ENCODE data around the gene CPEB1. TPM values are rescaled to one million over a fixed set of nuclear protein-coding genes. Genes with fewer than 3 reads are reported as not detected.

Gene CPEB1
- total RNA-seq, 1 experiment from 2014 or later, result 1.0 TPM

DNA sequence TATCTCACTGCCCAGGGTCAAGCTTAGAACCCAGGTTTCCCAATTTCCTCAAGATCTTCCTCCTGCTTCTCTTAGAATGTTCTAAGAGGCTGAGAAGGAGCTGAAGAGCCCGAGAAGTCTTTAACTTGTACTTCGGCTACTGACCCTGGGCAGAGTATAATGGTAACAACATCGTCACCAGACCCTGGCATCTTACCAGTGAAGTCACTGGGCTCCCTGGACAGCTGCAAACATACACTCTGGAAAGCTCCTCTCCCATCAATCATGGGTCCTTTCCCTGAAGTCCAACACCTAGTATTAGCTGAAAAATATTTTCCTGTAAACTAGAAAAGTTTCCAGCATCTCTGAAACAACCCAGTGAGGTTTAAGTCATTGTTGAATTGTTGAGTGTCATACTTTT is 22.7 kb downstream of the CPEB1 start:
- no peak for DNase-seq
- Histone ChIP-seq H3K27ac (ENCODE audit: insufficient read length, low read depth, low read length) (no peak overlapping the region), H3K4me1 (ENCODE audit: insufficient read depth, low read length) (no peaks in the 10 kb centered on the region), H4K91ac (ENCODE audit: insufficient read length, low read depth, low read length) (no peak overlapping the region), H4K5ac (ENCODE audit: insufficient read length, low read depth, low read length) (no peak overlapping the region), H3K56ac (ENCODE audit: insufficient read length, low read depth, low read length) (no peak overlapping the region), H2BK120ac (ENCODE audit: low read depth, low read length, poor library complexity, severe bottlenecking) (no peak overlapping the region), H4K20me1 (ENCODE audit: control insufficient read depth, insufficient read depth, insufficient read length) (no peaks in the 10 kb centered on the region), H3T11ph (ENCODE audit: low read length) (no peak overlapping the region), H3K4me2 (ENCODE audit: insufficient read depth, insufficient read length, low read length) (no peak overlapping the region), H3K4ac (ENCODE audit: low read depth, low read length) (no peak overlapping the region), H2BK5ac (ENCODE audit: insufficient read length, low read length) (no peak overlapping the region), H2AK5ac (ENCODE audit: insufficient read length, low read length) (no peak overlapping the region), H2BK12ac (ENCODE audit: insufficient read length, low read depth, low read length) (no peak overlapping the region), H3K14ac (ENCODE audit: insufficient read depth, low read length) (no peak overlapping the region), H2BK20ac (ENCODE audit: low read depth, low read length, poor library complexity, severe bottlenecking) (no peak overlapping the region), H4K8ac (replicated peaks; ENCODE audit: insufficient read length, low read depth, low read length) (no peak overlapping the region), H2BK15ac (ENCODE audit: low read depth, low read length) (no peak overlapping the region), H3K9ac (ENCODE audit: extremely low read depth, insufficient read length, low read length) (no peak overlapping the region), H3K23ac (ENCODE audit: insufficient read length, low read depth, low read length) (no peak overlapping the region), H3K23me2 (ENCODE audit: insufficient read length, low read depth, low read length, poor library complexity, severe bottlenecking) (no peaks in the 10 kb centered on the region), H3K79me2 (ENCODE audit: insufficient read depth, low read length) (no peaks in the 10 kb centered on the region), H3K79me1 (ENCODE audit: insufficient read depth, low read depth, low read length, poor library complexity, severe bottlenecking) (no peaks in the 10 kb centered on the region), H3K18ac (ENCODE audit: insufficient read length, low read depth, low read length) (no peak overlapping the region), H3K27me3 (ENCODE audit: insufficient read depth, low read length) (no peaks in the 10 kb centered on the region), H2AFZ (ENCODE audit: low read length) (no peak overlapping the region), H3K9me3 (ENCODE audit: control insufficient read depth, low read depth, low read length) (no peaks in the 10 kb centered on the region)
- H3K27ac Mint-ChIP-seq, result no peak overlapping the region
- H3K27me3 Mint-ChIP-seq (ENCODE audit: low read depth), result 0 out of 2 replicates have a peak, but pooled peaks cover 1% of the 10 kb centered on the region
- TF ChIP-seq, protein P1, sequence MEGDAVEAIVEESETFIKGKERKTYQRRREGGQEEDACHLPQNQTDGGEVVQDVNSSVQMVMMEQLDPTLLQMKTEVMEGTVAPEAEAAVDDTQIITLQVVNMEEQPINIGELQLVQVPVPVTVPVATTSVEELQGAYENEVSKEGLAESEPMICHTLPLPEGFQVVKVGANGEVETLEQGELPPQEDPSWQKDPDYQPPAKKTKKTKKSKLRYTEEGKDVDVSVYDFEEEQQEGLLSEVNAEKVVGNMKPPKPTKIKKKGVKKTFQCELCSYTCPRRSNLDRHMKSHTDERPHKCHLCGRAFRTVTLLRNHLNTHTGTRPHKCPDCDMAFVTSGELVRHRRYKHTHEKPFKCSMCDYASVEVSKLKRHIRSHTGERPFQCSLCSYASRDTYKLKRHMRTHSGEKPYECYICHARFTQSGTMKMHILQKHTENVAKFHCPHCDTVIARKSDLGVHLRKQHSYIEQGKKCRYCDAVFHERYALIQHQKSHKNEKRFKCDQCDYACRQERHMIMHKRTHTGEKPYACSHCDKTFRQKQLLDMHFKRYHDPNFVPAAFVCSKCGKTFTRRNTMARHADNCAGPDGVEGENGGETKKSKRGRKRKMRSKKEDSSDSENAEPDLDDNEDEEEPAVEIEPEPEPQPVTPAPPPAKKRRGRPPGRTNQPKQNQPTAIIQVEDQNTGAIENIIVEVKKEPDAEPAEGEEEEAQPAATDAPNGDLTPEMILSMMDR (conservative IDR thresholded peaks at IDR 0.05), result no peak
- no peaks in the 10 kb centered on the region for H3K4me1 Mint-ChIP-seq
- no peaks in the 10 kb centered on the region for H3K9me3 Mint-ChIP-seq
- no CpG with 5 or more reads among the region's 3 CpGs for WGBS (ENCODE audit: extremely low coverage, insufficient read length, low lambda C conversion rate)
- H3K4me3 Mint-ChIP-seq, result no peak overlapping the region
- H3K36me3 Mint-ChIP-seq (ENCODE audit: insufficient read depth in 1 of 3, low read depth in 3 of 3), result no peaks in the 10 kb centered on the region

Data from H9 (cell line).